ENCODE data around the gene KRT39.

The KRT39 gene

GRCh38 chr17:40966848-40967247 lies at the start of gene KRT39:
TSS of gene KRT39 (minus strand) at chr17:40966948. CDS start at chr17:40966856, 92 bp downstream.
- Histone ChIP-seq H3K27me3 (ENCODE audit: control insufficient read depth, insufficient read depth, low read length) (no peaks in the 10 kb centered on the region), H3K4me3 (ENCODE audit: low read length) (no peak within 1 kb of the TSS), H3K9ac (ENCODE audit: low read length) (no peak within 1 kb of the TSS), H3K4me1 (ENCODE audit: control insufficient read depth, insufficient read depth, low read length) (no peaks in the 10 kb centered on the region), H3K36me3 (ENCODE audit: control insufficient read depth, insufficient read depth, low read length) (no peaks in the 10 kb centered on the region), H3K27ac (ENCODE audit: low read depth, low read length) (no peak within 1 kb of the TSS)

GRCh38 chr17:41015454-41015853 lies 48.7 kb upstream of the KRT39 start:
- Histone ChIP-seq H3K9ac (ENCODE audit: low read length) (no peak overlapping the region), H3K36me3 (ENCODE audit: control insufficient read depth, insufficient read depth, low read length) (no peaks in the 10 kb centered on the region), H3K27me3 (ENCODE audit: control insufficient read depth, insufficient read depth, low read length) (no peaks in the 10 kb centered on the region), H3K4me3 (ENCODE audit: low read length) (no peak overlapping the region), H3K27ac (ENCODE audit: low read depth, low read length) (no peak overlapping the region), H3K4me1 (ENCODE audit: control insufficient read depth, insufficient read depth, low read length) (no peaks in the 10 kb centered on the region)

- Histone ChIP-seq H3K4me1 (ENCODE audit: control insufficient read depth, insufficient read depth, low read length) (no peaks in the 10 kb centered on the region), H3K27me3 (ENCODE audit: control insufficient read depth, insufficient read depth, low read length) (no peaks in the 10 kb centered on the region), H3K36me3 (ENCODE audit: control insufficient read depth, insufficient read depth, low read length) (no peaks in the 10 kb centered on the region)
Measured at GRCh38 chr17:41013606-41014005, 46.9 kb upstream of the KRT39 start.

GRCh38 chr17:41013181-41013580 lies 46.4 kb upstream of the KRT39 start:
- Histone ChIP-seq H3K4me3 (ENCODE audit: low read length) (no peak overlapping the region), H3K27ac (ENCODE audit: low read depth, low read length) (no peak overlapping the region), H3K27me3 (ENCODE audit: control insufficient read depth, insufficient read depth, low read length) (no peaks in the 10 kb centered on the region), H3K36me3 (ENCODE audit: control insufficient read depth, insufficient read depth, low read length) (no peaks in the 10 kb centered on the region), H3K9ac (ENCODE audit: low read length) (no peak overlapping the region), H3K4me1 (ENCODE audit: control insufficient read depth, insufficient read depth, low read length) (no peaks in the 10 kb centered on the region)

More at GRCh38 chr17:41013606-41014005, 46.9 kb upstream of the KRT39 start:
- H3K9ac ChIP-seq (ENCODE audit: low read length) = no peak overlapping the region
- H3K4me3 ChIP-seq (ENCODE audit: low read length) = no peak overlapping the region
- no peak overlapping the region for H3K27ac ChIP-seq (ENCODE audit: low read depth, low read length)

- Histone ChIP-seq H3K36me3 (ENCODE audit: control insufficient read depth, insufficient read depth, low read length) (no peaks in the 10 kb centered on the region), H3K27ac (ENCODE audit: low read depth, low read length) (no peak overlapping the region), H3K4me3 (ENCODE audit: low read length) (no peak overlapping the region), H3K4me1 (ENCODE audit: control insufficient read depth, insufficient read depth, low read length) (no peaks in the 10 kb centered on the region), H3K9ac (ENCODE audit: low read length) (no peak overlapping the region), H3K27me3 (ENCODE audit: control insufficient read depth, insufficient read depth, low read length) (no peaks in the 10 kb centered on the region)
Measured at GRCh38 chr17:41012326-41013120, 45.8 kb upstream of the KRT39 start.

GRCh38 chr17:41010441-41010840 lies 43.7 kb upstream of the KRT39 start:
- H3K36me3 ChIP-seq (ENCODE audit: control insufficient read depth, insufficient read depth, low read length) = no peaks in the 10 kb centered on the region

GRCh38 chr17:41009936-41010335 lies 43.2 kb upstream of the KRT39 start:
- Histone ChIP-seq H3K9ac (ENCODE audit: low read length) (no peak overlapping the region), H3K27ac (ENCODE audit: low read depth, low read length) (no peak overlapping the region), H3K4me1 (ENCODE audit: control insufficient read depth, insufficient read depth, low read length) (no peaks in the 10 kb centered on the region), H3K4me3 (ENCODE audit: low read length) (no peak overlapping the region), H3K27me3 (ENCODE audit: control insufficient read depth, insufficient read depth, low read length) (no peaks in the 10 kb centered on the region), H3K36me3 (ENCODE audit: control insufficient read depth, insufficient read depth, low read length) (no peaks in the 10 kb centered on the region)

More at GRCh38 chr17:41010441-41010840, 43.7 kb upstream of the KRT39 start:
- Histone ChIP-seq H3K27me3 (ENCODE audit: control insufficient read depth, insufficient read depth, low read length) (no peaks in the 10 kb centered on the region), H3K4me1 (ENCODE audit: control insufficient read depth, insufficient read depth, low read length) (no peaks in the 10 kb centered on the region), H3K27ac (ENCODE audit: low read depth, low read length) (no peak overlapping the region), H3K9ac (ENCODE audit: low read length) (no peak overlapping the region), H3K4me3 (ENCODE audit: low read length) (no peak overlapping the region)

- Histone ChIP-seq H3K27ac (ENCODE audit: low read depth, low read length) (no peak overlapping the region), H3K4me1 (ENCODE audit: control insufficient read depth, insufficient read depth, low read length) (no peaks in the 10 kb centered on the region), H3K36me3 (ENCODE audit: control insufficient read depth, insufficient read depth, low read length) (no peaks in the 10 kb centered on the region), H3K27me3 (ENCODE audit: control insufficient read depth, insufficient read depth, low read length) (no peaks in the 10 kb centered on the region), H3K4me3 (ENCODE audit: low read length) (no peak overlapping the region), H3K9ac (ENCODE audit: low read length) (no peak overlapping the region)
Measured at GRCh38 chr17:41009301-41009760, 42.6 kb upstream of the KRT39 start.

- H3K36me3 ChIP-seq (ENCODE audit: control insufficient read depth, insufficient read depth, low read length) = no peaks in the 10 kb centered on the region
- no peaks in the 10 kb centered on the region for H3K4me1 ChIP-seq (ENCODE audit: control insufficient read depth, insufficient read depth, low read length)
- H3K9ac ChIP-seq (ENCODE audit: low read length) = no peak within 1 kb of the TSS
- H3K4me3 ChIP-seq (ENCODE audit: low read length) = no peak within 1 kb of the TSS
- H3K27ac ChIP-seq (ENCODE audit: low read depth, low read length) = no peak within 1 kb of the TSS
- no peaks in the 10 kb centered on the region for H3K27me3 ChIP-seq (ENCODE audit: control insufficient read depth, insufficient read depth, low read length)
Measured at GRCh38 chr17:41008811-41009210, 42.1 kb upstream of the KRT39 start, which contains the start of gene KRTAP3-1. TSS of gene KRTAP3-1 (minus strand) at chr17:41009128. CDS start at chr17:41009074, 54 bp downstream.

- Histone ChIP-seq H3K4me1 (ENCODE audit: control insufficient read depth, insufficient read depth, low read length) (no peaks in the 10 kb centered on the region), H3K36me3 (ENCODE audit: control insufficient read depth, insufficient read depth, low read length) (no peaks in the 10 kb centered on the region), H3K27me3 (ENCODE audit: control insufficient read depth, insufficient read depth, low read length) (no peaks in the 10 kb centered on the region), H3K27ac (ENCODE audit: low read depth, low read length) (no peak overlapping the region), H3K9ac (ENCODE audit: low read length) (no peak overlapping the region), H3K4me3 (ENCODE audit: low read length) (no peak overlapping the region)
Measured at GRCh38 chr17:41004397-41004796, 37.6 kb upstream of the KRT39 start.

- no peaks in the 10 kb centered on the region for H3K27me3 ChIP-seq (ENCODE audit: control insufficient read depth, insufficient read depth, low read length)
- H3K36me3 ChIP-seq (ENCODE audit: control insufficient read depth, insufficient read depth, low read length) = no peaks in the 10 kb centered on the region
- H3K4me1 ChIP-seq (ENCODE audit: control insufficient read depth, insufficient read depth, low read length) = no peaks in the 10 kb centered on the region
- H3K9ac ChIP-seq (ENCODE audit: low read length) = no peak overlapping the region
- no peak overlapping the region for H3K4me3 ChIP-seq (ENCODE audit: low read length)
- no peak overlapping the region for H3K27ac ChIP-seq (ENCODE audit: low read depth, low read length)
Measured at GRCh38 chr17:41003926-41004325, 37.2 kb upstream of the KRT39 start.

- Histone ChIP-seq H3K27me3 (ENCODE audit: control insufficient read depth, insufficient read depth, low read length) (no peaks in the 10 kb centered on the region), H3K4me1 (ENCODE audit: control insufficient read depth, insufficient read depth, low read length) (no peaks in the 10 kb centered on the region), H3K27ac (ENCODE audit: low read depth, low read length) (no peak overlapping the region), H3K4me3 (ENCODE audit: low read length) (no peak overlapping the region), H3K36me3 (ENCODE audit: control insufficient read depth, insufficient read depth, low read length) (no peaks in the 10 kb centered on the region), H3K9ac (ENCODE audit: low read length) (no peak overlapping the region)
Measured at GRCh38 chr17:41002814-41003213, 36.1 kb upstream of the KRT39 start.

- H3K27me3 ChIP-seq (ENCODE audit: control insufficient read depth, insufficient read depth, low read length) = no peaks in the 10 kb centered on the region
- no peaks in the 10 kb centered on the region for H3K36me3 ChIP-seq (ENCODE audit: control insufficient read depth, insufficient read depth, low read length)
- no peaks in the 10 kb centered on the region for H3K4me1 ChIP-seq (ENCODE audit: control insufficient read depth, insufficient read depth, low read length)
- H3K9ac ChIP-seq (ENCODE audit: low read length) = no peak overlapping the region
- no peak overlapping the region for H3K4me3 ChIP-seq (ENCODE audit: low read length)
- H3K27ac ChIP-seq (ENCODE audit: low read depth, low read length) = no peak overlapping the region
Measured at GRCh38 chr17:41001795-41002194, 35.0 kb upstream of the KRT39 start.

Measured in rectal smooth muscle tissue (tissue), 1 donor.